Activated CD4-positive, CD25-positive, alpha-beta regulatory T cell treated with anti-CD3 and anti-CD28 coated beads, Interleukin-2, amount 50 U/mL, for 16 hours (primary cell): ENCODE measurements around the gene RBM20.
A peak's percentile ranks its signal among the peaks of the same experiment; 100 is the strongest.
"Not testable (repeated sequence)": the region's sequence is repeated elsewhere in the genome, so short reads cannot be mapped to it uniquely, and the experiment has no call there.

Source experiments
- DNase-seq: peaks from one replicate; pipeline ENCODE4 v3.0.0-alpha.2; 2020; ENCODE audit warnings: low read depth, low spot score

RBM20 gene

DNA sequence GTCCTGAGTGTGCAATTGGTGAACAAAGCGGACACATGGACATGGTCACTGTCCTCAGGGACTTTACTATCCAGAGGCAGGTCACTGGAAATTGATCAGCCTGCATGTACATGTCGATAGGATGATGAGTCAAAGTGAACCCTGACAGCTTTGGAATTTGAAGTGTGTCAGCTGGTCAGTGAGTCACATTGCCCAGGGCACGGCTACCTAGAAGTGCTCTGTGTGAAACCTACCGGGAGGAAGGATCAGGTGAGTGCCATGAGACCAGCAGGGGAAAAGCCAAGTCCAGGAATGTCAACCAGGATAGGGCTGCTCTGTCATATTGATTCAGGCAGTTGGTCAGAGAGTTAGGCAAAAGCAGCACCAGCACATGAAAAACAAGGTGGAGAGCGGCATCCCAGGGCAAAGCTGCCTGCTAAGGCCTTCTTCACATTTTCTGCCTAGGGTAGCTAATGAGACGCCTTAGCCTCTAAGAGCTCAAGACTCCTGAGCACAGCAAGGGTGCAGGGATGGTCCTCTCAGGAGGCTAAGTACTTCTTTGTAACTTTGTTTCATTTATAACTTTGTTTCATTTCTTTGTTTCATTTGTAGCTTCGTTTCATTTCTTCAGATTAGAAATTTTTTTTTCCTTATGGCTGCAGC lies 208.2 kb downstream of the RBM20 start:
- DNase-seq, result no peak

DNA sequence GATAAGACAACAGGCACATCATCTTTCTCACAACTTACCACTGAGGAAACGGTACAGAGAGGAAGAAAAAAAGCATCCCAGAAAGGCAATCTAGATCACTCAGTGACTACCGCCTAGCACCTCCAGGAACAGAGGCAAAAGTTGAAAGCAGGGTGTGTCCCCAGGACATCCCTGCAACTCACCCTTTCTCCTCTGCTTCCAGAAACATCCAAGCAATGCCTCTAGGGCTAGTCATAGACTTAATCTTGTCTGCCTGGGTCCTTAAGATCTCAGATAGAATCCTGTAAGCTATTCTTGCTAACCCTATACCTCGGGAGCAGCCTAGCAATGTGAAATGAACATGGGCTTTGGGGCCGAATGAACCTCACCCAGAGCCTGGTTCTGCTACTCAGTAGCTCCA lies 208.8 kb downstream of the RBM20 start:
- DNase-seq, result no peak

DNA sequence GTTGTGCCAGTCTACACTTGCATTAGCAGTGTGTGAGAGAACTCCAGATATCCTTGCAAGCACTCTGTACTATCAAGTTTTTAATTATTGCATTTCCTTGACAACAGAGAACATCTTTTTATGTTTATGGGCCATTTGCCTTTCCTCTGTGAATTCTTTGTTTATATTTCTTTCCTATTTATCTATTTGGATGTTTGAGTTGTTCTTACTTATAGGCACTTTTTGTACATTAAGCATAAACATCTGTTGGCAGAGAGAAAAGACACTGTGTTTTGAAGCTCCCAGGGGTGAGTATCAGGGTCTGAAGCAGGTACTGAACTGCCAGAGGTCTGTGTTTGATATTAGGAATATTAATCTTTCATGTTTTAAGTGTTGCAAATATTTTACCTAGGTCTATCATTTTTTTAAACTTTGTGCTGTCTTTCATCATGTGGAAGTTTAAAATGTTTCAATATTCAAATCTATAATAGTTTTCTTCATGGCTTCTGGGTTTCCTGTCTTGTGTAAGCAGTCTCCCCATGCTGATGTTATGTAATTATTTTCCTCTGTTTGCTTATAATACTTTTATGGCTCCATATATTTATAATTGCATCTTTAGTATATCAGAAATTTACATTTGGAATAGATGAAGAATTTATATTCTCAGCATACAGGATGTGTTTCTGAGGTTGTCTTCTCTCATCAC lies 209.9 kb downstream of the RBM20 start:
- no peak for DNase-seq

DNA sequence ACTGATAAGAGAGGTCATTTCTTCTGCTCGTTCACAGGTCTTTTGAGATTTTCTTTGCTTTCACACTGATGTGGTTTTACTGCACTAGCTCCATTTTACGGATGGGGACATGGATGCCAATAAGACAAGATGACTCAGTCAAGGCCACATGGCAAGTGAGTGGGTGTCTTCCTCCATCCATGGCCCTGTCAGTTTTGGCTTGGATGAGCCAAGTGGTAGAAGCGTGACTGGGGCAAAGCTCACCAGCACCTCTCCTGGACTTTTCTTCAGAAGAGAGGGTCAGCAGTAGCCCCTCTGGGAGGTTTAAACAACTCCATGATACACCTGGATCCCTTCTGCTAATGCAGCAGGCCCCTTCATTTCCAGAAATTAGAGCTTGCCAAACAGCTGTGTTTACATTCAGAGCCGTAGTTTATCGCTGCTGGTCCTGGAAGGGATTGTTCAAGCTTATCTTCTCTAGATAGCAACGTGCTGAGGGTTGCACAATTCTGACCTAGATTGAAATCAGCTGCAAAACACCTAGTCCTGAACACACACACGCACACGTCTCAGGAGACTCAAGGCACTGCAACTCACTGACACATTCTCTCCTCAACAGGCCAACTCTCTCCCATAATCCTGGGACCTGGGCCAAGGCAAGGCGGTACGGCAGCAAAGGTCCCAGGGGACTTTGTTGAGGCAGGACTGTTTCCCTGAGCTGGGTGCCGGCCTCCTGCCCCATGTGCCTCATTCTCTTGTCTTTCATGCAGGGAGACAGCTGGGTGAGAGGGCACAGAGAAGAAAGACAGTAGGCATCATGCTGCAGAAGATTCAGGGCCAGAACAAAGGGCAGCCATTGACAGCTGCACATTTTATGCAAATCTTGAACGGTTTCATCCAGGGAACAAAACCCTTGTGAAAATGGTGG lies 213.4 kb downstream of the RBM20 start:
- DNase-seq, result no peak

DNA sequence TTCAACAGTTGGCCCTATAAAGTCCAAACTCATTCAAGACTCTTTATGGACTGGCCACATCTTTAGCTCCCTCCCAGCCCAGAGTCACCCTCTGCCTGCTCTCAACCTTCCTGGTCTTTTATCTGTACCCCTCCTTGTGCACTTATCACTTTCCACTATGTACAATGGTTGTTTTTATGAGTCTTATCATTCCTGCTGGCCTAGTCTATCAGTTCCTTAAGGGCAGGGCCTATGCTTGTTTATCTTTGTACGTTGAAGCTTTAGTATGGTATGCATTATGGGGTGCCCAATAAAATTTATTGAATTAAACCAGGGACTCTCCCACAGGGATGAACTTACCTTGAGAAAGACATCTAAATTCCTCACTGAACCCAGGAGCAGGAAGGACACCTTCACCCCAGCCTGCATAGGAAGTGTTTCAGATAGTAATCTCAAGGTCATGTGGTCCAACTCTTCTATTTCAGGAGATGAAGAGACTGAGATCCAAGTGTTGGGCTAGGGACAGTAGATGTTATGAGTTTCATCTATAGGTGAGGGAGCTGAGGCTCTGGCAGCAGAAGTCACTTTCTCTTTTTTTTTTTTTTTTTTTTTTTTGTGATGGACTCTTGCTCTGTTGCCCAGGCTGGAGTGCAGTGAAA lies 214.3 kb downstream of the RBM20 start:
- no peak for DNase-seq

DNA sequence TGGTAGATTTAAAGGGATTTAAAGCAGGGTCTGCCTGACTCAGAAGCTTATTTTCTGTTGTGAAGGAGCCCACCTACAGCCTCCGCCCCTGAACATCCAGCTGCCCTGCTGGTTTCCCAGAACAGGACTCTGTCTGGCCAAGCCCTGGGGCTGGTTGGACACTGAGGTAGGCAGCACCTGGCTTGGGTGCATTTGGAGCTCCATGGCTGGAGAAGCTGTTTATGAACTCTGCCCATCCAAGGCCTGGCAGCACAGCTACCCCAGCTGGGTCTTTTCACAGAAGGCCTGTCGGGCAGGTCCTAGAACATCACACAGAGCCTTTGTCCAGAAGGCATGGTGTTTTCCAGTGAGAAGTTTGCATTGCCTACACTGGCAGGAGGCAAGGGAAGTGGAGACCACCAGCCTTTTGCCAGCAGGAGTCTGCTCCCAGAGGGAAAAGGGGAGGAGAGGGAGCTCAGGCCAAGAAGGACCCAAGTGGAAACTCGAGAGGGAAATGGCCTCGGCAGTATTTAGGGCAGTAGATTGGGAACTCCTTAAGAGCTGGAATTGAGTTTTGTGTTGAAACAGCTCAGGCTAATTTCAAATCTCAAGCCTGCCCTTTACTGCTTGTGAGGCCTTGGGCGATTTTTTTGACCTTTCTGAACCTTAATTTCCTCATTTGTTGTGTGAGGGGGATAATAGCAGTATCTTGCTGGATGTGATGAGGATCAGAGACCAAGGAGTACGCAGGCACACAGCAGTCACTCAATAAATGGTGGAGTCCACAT lies 215.3 kb downstream of the RBM20 start:
- no peak for DNase-seq

DNA sequence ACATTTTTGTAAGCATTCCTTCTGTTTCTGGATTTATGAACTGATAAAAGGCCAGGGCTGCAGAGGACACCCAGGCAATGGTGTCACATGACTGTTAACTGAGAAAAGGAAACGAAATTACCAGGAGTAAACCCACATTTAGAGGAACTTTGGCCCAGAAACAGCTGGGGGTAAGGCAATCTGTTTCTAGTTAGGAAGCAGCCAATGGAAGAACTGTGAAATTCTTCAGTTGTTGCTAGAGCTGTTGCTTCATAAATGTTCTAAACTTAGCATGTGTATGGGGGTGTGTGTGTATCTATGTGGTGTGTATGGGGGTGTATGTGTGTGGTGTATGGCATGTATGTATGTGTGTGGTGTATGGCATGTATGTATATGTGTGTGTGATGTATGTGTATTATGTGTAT lies 215.8 kb downstream of the RBM20 start:
- no peak for DNase-seq

DNA sequence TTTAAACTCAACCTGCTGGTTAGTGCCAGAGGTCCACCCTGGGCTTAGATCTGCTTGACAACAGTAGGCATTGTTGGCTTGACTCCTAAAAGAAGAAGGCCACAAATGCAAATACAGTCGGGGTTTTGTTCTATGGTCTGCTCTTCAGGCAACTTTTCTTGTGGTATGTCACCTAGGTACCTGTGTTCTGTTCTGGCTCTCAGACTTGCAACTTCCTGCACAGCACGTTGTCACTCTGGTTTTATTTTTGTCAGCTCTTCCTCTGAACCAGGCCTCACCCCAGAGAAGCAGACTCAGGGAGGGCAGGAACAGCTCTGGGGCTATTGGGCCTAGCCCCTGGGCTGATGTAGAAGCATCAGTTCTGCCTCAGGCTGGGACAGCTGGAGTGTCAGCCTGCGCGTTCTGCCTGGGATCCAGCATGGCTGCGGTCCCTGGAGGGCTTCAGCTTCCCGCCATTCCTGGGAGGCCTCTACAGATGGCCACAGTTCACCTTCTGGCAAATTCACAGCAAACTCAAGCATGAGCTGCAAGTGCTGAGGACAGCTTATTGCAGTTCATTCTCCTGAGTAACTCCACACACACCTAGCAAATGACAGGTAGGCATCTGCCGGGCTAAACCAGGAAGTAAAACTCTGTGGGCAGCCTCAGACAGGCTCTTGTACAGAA lies 216.6 kb downstream of the RBM20 start:
- no peak for DNase-seq

DNA sequence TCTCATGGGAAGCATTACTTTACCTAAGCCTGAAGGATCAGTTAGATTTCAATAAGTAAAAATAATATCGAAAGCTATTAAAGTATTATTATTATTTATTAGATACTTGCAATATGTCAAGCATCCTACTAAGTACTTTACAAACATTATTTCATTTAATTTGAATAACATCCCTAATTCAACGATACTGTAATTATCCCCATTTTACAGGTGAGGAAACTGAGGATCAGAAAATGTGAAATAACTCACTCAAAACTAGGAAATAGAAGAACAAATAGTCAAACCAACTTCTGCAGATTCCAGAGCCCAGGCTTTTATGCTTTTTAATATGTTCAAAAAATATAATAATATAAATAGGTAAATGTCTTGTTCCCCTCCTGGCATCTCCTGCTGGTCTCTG lies 217.3 kb downstream of the RBM20 start:
- DNase-seq, result no peak

DNA sequence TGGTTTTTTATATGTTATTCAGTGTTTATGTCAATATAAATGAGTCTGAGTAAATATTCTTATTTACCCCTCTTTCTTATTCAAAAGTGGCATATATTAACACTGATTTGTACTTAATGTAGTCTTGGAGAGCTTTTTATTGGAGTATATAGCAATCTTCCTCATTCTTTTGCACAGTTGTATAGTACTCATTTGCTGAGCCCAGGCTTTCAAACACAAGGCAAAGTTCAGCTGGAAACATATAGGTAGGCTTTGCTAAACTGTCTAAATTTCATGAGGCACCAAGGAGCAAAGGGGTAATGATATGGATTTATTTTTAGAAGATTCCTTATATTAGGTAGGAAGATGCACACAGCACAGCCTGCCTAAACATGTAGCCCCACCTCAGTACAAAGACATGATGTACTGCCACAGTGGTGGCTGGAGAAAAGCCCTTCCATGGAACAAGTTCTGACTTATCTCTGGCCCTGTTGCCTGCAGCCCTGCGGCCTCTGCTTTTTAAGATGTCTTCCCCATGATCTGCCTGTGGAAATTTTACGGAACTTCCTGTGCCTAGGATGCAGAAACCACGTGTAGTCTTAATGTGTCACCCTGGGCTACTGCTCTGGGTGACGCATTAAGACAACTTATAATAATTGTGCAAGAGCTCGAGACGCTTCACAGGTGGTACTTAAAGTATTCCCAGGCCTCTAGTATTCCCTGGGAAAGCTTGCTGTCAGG lies 218.0 kb downstream of the RBM20 start:
- no peak for DNase-seq

DNA sequence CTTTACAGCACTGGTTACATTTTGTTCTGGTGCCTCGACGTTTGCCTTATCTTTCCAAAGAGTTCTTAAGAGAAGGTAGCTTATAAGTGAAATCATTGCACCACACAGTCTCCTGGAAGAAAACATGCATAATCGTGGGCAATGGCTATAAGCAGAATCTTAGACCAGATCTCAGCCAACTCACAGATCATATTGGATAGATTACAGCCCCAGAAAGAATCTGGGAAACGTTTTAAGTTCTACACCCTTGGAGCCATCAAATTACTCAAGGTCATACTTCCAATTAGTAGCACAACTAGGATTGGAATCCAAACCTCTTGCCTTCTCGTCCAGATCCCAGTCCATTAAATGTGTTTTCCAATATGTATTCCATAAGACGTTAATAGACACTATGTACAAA lies 218.8 kb downstream of the RBM20 start:
- DNase-seq, result no peak

DNA sequence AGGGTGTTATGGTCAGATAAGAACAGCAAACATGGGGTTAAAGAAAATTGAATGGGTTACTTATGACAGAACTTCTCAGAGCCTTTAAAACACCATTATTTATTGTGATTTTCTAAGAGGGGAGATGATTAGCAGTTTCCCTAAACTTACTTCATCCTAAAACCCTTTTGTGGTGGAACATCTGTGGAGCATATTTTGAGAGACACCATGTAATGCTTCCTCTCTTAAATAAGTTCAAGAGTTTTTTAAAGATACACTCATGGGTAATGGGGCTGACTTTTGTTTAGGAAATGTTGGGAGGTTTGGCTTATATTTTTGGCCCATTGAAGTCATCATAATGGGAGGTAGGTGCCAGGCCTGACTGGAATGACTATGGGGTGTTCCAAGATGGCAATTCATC lies 219.2 kb downstream of the RBM20 start:
- no peak for DNase-seq

DNA sequence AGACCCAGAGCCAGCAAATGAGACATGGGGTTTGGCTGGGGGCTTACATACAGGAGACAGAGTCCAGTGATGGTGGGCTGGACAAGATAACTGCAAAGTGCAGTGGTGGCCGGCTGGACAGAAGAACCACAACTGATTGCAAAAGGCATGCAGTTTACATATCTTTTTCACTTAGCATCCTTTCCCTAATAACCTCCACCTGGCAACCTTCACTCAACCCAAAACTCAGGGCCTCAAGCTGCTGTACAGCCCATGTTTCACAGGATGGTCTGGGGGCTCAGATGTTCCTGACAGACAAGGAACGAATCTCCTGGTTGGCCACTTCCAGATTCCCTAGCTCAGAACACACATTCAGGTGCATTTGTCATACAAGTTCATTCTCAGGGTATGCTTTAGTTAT lies 219.8 kb downstream of the RBM20 start:
- DNase-seq, result no peak

DNA sequence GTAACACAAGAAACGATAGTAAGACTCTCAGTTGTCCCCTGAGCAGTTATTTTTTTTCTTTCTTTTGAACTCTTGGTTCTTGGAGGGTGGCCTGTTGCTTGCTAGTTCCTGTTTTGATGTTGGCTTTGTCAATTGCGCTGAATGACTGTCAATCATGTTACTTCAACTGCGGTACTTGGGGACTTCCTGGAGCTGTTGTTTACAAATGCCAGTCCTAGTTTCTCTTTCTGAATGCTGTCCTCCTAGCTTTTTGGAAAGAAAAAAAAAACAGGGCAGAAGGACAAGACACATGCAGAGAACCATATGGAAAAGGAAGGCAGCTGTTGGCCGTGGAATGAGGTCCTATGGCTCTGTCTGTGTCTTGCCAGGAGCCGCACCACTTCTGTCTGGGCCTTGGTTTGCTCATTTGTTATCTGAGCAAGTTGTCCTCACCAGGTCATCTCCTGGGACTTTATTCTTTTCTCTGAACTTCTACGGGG lies 220.6 kb downstream of the RBM20 start:
- peak; percentile 30 for DNase-seq

DNA sequence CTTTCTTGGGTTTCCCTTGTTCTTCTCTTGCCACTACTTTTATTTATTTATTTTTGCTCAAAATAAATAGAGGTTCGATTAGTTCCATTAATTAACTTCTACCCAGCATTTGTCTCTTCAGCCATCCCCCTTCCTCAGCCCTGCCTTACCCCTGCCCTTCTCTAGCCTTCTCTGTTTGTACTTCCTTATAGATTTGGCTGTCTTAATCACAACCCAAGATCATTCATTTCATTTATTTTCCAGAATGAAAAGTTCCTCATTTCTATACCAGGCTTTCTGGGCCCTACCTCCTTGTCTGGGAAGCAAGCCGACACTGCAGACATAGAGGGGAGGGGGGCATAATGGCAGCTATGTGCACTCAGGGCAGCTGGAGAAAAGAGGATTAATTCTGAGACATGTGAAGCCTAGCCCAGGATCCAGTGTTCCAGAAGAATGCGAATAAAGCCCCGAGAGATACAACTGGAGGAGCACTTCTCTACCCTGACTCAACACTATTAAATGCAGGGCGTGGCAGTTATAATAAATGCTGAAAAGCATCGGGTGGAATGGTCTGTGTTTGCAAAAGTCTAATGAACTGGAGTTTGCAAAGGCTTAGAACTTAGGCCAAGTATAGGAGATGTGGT lies 221.2 kb downstream of the RBM20 start:
- no peak for DNase-seq

DNA sequence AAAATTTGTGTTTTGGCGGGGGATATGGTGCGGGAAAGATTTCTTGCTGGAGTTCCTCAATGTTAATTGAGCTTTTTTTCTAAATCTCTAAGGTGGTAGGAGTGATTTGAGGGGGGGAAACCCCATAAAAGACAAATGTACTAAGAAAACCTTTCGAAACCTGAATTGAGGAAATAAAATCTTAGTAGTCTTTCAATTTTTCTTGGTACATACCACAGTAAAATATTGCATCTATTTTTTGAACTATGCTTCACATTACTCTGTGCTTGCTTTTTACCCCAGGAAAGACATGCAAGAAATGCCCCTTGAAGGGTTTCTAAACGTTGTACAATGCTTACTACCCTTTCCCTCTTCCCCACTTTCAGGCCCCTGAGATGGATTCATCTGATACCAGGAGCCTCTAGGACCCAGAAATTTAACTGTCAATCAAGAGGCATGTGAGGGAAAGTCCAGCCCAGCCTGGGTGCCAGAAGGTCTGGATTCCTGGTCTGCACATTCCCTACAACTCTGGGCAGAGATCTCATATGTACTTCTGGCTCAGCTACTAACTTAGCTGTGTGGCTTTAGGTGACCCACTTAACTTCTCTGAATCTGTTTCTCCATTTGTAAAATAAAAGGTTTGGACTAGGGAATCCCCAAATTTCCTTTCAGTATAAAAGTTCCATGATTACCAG lies 221.8 kb downstream of the RBM20 start:
- DNase-seq, result no peak

DNA sequence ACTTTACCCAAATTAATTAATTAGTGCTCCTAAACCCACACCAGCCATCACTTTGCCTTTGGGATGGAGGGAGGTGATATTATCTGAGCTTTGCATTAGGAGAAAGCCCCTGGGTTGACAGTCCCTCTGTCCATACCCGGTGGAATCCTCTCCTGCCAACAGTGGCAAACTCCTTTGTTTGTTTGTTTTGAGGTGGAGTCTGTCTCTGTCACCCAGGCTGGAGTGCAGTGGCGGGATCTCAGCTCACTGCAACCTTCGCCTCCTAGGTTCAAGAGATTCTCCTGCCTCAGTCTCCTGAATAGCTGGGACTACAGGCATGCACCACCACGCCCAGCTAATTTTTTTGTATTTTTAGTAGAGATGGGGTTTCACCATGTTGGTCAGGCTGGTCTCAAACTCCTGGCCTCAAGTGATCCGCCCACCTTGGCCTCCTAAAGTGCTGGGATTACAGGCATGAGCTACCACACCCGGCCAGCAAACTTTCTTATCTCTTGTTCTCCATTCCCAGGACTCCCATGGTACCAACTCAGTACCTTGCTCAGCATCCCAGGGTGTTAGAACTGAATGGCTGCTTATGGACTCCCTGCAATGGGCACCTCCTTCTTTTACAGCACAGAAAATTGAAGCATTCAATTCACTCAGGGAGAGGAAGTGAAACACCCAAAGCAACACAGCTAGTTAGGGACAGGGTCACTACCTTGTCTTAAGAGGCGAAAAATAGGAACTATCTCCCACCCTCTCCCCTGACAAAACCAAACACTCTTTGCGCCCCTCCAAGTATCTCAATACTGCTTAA lies 223.1 kb downstream of the RBM20 start:
- DNase-seq, result not testable (repeated sequence)

DNA sequence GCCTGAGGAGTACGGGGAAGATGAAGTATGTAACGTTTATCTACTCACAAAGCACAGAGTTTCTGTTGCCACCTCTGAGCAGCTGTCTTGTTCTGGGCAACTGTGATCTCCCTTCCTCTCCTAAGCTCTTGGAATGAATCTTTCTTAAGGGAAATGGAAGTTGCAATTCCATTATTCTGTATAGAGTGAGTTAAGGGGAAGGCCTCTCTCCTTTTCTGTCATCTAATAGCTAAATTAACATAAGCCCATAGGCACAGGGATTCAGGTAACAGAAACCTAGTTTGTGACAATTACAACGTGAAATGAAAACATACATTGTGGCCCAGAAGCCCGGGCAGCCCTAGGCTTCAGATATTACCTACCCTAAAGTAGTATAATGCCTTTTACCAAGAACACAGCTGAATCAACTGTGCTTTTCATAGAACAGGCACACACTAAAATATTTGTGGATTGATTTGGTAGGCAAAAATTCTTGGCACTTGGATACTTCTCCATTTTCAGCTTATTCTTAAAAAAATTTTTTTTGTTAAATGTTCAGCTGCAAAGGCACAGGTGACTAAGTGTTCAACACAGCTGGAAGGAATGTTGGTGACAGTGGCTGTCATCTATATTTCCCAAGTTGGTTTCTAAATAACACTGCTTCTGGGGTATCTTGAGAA lies 223.8 kb downstream of the RBM20 start:
- no peak for DNase-seq
